Fibroblast of gingiva (primary cell): Measurements from ENCODE around the gene RPS6KB2.
A peak's percentile ranks its signal among the peaks of the same experiment; 100 is the strongest.
"Not testable (repeated sequence)": the region's sequence is repeated elsewhere in the genome, so short reads cannot be mapped to it uniquely, and the experiment has no call there.

ENCODE experiments used
- DNase-seq: peaks from one replicate; pipeline ENCODE4 v3.0.0-alpha.2; 2011; ENCODE audit warnings: low read depth

RPS6KB2 gene

GRCh38 chr11:67442504-67443404 lies 14.5 kb downstream of the RPS6KB2 start:
- no peak for DNase-seq

- no peak for DNase-seq
Observed at GRCh38 chr11:67445515-67445914, 17.2 kb downstream of the RPS6KB2 start.

- DNase-seq = no peak
Observed at GRCh38 chr11:67448220-67448609, 19.9 kb downstream of the RPS6KB2 start.

- DNase-seq = no peak
Observed at GRCh38 chr11:67449116-67449844, 21.0 kb downstream of the RPS6KB2 start.

DNA sequence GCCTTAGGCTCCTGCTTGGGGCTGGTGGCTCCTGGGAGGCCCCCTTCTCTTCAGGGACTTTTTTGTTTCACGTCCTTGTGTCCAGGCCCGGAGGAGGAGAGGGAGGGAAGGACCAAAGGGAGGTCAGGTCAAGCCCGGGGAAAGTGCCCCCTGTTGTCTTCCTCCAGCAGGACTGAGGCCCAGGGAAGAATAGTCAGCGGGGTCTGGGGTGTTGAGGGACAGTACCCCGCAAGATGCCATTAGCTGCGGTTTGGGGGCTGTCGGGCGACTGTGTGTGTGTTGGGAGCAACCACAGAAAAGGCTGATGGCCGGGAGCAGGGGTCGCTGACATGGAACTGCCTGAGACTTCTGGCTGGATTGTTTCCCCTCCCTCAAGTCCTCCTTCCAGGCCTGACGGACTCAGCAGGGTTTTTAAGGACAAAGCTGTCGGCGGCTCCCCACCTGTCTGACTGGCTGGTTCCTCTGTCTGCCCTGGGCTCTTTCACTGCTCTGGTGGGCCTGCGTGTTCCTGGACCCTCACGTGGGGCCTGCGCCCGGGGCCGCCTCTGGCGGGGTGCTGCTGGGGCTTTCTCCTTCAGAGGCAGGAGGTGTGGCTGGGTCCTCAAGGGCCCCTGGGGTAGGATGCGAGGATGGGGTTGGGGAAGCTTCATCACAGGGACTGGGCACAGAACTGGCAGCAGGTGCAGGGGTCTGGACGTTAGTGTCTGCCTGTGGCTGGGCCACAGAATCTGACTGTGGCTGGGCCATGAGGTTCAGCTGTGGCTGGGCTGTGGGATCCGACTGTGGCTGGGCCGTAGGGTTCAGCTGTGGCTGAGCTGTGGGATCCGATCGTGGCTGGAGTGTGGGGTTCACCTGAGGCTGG lies 22.7 kb downstream of the RPS6KB2 start:
- no peak for DNase-seq

DNA sequence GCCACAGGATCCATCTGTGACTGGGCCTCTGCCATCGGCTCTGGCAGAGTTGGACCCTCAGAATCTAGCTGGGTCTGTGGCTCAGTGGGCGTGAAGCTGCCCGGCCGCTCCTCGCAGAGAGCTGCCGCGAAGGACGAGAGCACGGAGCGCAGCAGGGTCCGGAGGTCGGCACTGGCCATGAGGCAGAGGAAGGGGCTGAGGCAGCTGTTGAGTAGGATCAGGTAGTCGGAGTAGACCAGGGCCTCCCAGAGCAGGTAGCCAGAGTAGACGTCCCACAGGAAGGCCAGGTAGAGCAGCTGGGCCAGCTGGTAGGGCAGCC lies 23.3 kb downstream of the RPS6KB2 start:
- DNase-seq = no peak

DNA sequence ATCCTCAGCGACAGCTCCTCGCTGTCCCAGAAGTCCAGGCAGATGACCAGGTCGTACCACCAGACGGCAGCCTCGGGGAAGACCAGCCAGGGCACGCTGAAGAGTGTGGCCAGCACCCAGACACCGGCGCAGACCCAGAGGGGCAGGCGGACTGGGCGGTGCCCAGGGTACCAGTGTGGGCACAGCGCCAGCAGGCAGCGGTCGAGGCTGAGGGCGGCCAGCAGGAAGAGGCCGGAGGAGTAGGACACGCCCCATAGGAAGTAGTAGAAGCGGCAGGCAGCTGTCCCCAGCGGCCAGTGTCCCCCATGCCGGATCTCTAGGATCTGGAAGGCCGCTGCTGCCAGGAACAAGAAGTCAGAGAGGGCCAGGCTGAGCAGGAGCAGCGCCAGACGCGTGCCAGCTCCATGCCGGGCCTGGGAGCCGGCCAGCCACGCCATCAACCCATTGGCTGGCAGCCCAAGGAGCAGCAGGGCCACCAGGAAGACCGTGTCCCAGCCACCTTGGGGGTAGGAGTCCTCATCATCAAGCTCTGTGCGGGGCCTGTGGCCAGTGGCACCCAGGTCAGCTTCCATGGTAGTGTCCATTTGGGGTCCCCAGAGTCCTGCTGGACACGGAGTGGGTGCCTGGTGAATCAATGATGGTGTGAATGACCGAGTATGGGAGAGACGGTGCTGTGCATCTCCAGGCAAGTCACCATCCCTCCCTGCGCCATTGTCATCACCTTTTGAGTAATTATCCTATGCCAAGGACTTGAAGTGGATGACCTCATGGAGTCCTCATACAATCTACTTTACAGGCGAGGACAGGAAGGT lies 24.1 kb downstream of the RPS6KB2 start, which contains the start of gene GPR152:
Gene GPR152, minus strand, starts transcription at position 589 of the 812 bp plus-strand sequence. Its CDS starts 5 bp downstream, at position 584.
- DNase-seq = no peak

- no peak for DNase-seq
Observed at GRCh38 chr11:67453816-67454732, 25.8 kb downstream of the RPS6KB2 start.

DNA sequence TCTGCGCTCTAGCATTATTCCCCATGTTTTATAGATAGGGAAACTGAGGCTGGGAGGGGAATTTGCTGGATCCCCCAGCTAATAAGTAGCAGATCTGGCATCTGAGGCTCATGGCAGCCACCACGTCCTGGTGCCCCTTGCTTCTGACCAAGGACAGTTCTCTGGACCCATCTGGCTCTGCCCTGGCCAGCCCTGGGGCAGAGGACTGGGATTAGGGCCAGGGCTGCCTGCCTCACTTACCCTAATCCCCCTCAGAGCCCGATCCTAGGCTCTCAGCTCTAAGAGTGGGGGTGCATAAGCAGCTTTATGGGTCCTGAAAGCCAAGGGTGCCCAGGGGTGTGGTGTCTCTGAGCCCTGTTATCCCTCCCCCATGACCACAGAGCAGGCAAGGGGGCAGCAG lies 26.8 kb downstream of the RPS6KB2 start, which contains the start of gene CABP4:
Gene CABP4, plus strand, starts transcription at position 301 of the 400 bp plus-strand sequence. Its CDS starts 70 bp downstream, at position 371.
- no peak for DNase-seq

DNA sequence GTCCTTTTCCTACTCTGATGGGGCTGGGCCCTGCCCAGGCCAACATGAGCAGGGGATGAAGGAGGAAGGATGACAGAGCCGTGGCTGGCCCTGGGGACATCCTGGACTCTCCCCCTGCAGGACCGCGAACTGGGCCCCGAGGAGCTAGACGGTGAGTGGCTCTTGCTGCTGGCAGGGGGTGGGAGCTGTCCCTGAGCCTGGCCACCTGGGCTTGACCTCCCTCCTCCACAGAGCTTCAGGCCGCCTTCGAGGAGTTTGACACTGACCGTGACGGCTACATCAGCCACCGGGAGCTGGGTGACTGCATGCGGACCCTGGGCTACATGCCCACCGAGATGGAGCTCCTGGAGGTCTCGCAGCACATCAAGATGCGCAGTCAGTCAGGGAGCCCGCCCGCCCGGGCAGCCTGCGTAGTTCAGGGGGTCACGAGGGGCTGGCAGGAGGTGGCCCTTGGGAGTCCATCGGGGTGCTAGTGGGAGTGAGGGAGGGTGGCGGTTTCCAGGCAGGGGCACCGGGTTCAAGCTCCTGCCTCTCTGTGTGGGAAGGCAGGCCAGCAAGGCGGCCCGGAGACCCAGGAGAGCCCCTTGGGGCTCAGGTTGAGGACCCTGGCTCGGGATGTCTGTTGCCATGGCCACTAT lies 27.9 kb downstream of the RPS6KB2 start:
- no peak for DNase-seq

DNA sequence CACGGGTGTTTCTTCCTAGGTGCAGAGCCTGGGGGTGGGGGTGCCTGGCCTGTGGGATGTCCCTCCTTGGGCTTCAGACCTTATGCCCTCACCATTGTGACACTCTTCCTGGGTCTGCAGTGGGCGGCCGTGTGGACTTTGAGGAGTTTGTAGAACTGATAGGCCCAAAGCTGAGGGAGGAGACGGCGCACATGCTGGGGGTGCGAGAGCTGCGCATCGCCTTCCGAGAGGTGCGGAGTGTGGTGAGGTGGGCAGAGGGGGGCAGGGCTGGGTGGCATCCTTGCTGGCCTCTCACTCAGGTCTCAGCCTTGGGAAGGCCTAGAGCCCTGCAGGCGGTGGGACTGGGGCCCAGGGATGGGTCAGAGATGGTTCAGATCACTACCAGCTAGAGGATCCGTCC lies 29.2 kb downstream of the RPS6KB2 start:
- no peak for DNase-seq

DNA sequence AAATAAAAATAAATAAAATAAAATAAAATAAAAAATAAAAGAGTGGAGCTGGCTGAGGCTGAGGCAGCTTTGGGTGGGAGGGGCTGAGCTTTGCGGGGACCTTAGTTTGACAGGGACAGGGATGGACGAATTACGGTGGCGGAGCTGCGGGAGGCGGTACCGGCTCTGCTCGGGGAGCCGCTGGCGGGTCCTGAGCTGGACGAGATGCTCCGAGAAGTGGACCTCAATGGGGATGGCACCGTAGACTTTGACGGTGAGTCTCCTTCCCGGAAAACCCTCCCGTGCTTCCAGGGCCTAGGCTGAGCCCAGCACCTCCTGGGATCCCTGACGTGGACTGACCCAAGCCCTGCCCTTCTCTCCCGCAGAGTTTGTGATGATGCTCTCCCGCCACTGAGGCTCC lies 30.0 kb downstream of the RPS6KB2 start:
- no peak for DNase-seq

GRCh38 chr11:67463186-67463585 lies 34.9 kb downstream of the RPS6KB2 start:
- no peak for DNase-seq

- peak; percentile 62 for DNase-seq
Observed at GRCh38 chr11:67463680-67464410, 35.6 kb downstream of the RPS6KB2 start.

- peak; percentile 65 for DNase-seq
Observed at GRCh38 chr11:67464411-67465188, 36.3 kb downstream of the RPS6KB2 start.

DNA sequence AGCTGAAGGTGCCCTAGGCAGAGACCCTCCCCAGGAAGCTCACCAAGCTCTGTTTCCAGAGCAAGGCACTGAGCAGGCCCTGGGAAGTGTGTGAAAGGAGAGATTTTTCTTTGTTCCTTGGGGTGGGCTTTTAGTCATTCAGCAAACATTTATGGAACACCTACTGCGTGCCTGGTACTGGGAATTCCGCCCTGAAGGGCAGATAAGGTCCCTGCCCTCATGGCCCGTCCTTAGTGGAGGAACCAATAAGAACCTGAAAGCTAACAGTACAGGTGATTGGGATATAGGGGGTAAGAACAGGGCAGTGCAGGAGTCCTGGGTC lies 36.9 kb downstream of the RPS6KB2 start:
- DNase-seq = no peak

DNA sequence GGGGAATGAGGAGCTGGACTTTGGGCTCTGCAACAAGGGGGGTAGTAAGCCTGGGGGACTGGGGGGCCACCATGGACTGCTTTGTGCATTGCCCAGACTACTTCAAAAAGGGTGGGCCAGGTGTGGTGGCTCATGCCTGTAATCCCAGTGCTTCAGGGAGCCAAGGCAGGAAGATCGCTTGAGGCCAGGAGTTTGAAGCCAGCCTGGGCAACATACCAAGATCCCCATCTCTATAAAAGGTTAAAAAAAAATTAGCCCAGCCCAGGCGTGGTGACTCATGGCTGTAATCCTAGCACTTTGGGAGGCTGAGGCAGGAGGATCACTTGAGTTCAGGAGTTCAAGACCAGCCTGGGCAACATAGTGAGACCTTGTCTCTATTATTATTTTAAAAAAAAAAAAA lies 37.2 kb downstream of the RPS6KB2 start:
- DNase-seq = not testable (repeated sequence)

- DNase-seq = no peak
Observed at GRCh38 chr11:67466367-67466766, 38.1 kb downstream of the RPS6KB2 start.
